SK-N-SH (cell line): ENCODE measurements around the gene SFMBT2. TPM values are rescaled to one million over a fixed set of nuclear protein-coding genes. Genes with fewer than 3 reads are reported as not detected.

Source experiments
- CTCF ChIA-PET: fragments of 300-600, 350-600 bp; formaldehyde crosslinking; extraction: SDS; loops from one replicate; lab custom pipeline; 2021; lab: Yijun Ruan, JAX
- POLR2A ChIA-PET: fragments of 350-600 bp; sonication (Branson Sonifier 250); formaldehyde crosslinking; extraction: SDS; loops from one replicate; lab custom pipeline; 2020; ENCODE audit warnings: antibody characterized with exemption, inconsistent platforms; lab: Yijun Ruan, JAX
- DNase-seq: peaks from one replicate; pipeline ENCODE4 v3.0.0; 2012
- H2AFZ ChIP-seq: fragments of 200-600 bp; sonication (generic); 2 replicates; pipeline ENCODE4 v1.8.1; 2016; ENCODE audit warnings: antibody characterized with exemption, mild to moderate bottlenecking, low read depth
- H3F3A ChIP-seq: fragments of 200-600 bp; sonication (generic); replicated peaks from 2 replicates; pipeline ENCODE3; 2016; ENCODE audit warnings: antibody characterized with exemption, mild to moderate bottlenecking; ENCODE audit not compliant: insufficient read depth
- H3K27ac ChIP-seq, 2 experiments: fragments of 200-500 bp in 1 of 2; fragments of 200-600 bp in 1 of 2; sonication (Bioruptor generic) in 1 of 2; sonication (generic), shearing (Covaris generic) in 1 of 2; 2 replicates each; pipeline versions ENCODE4 v1.5.1 to v1.6.1; 2014 to 2016; ENCODE audit warnings: low read depth in 2 of 2, inconsistent platforms in 1 of 2, low read length in 1 of 2, mild to moderate bottlenecking in 1 of 2, mixed read lengths in 1 of 2
- H3K27me3 ChIP-seq: fragments of 200-600 bp; sonication (generic), shearing (Covaris generic); 2 replicates; pipeline ENCODE4 v1.6.1; 2016; ENCODE audit warnings: mixed run types; ENCODE audit not compliant: insufficient read depth
- H3K36me3 ChIP-seq, 2 experiments: fragments of 200-500 bp in 1 of 2; fragments of 200-600 bp in 1 of 2; sonication (Bioruptor generic) in 1 of 2; sonication (generic) in 1 of 2; replicated peaks in 1 of 2; 2 replicates each; pipeline versions ENCODE3 to v1.5.1; 2014 to 2016; ENCODE audit warnings: low read length in 1 of 2, mild to moderate bottlenecking in 1 of 2; ENCODE audit not compliant: insufficient read depth in 2 of 2, control insufficient read depth in 1 of 2
- H3K4me1 ChIP-seq, 2 experiments: fragments of 200-500 bp in 1 of 2; fragments of 200-600 bp in 1 of 2; sonication (Bioruptor generic) in 1 of 2; sonication (generic), shearing (Covaris generic) in 1 of 2; 2 replicates each; pipeline versions ENCODE4 v1.5.1 to v1.6.1; 2014 to 2016; ENCODE audit warnings: low read depth in 1 of 2, low read length in 1 of 2, mixed run types in 1 of 2; ENCODE audit not compliant: insufficient read depth in 2 of 2, control insufficient read depth in 1 of 2
- H3K4me2 ChIP-seq: fragments of 200-600 bp; sonication (generic), shearing (Covaris generic); 2 replicates; pipeline ENCODE4 v1.6.1; 2017; ENCODE audit warnings: mixed run types
- H3K4me3 ChIP-seq, 2 experiments: fragments of 200-500 bp in 1 of 2; fragments of 200-600 bp in 1 of 2; sonication (Bioruptor generic) in 1 of 2; sonication (generic), shearing (Covaris generic) in 1 of 2; 2 replicates each; pipeline versions ENCODE4 v1.5.1 to v1.8.1; 2014 to 2016; ENCODE audit warnings: low read depth in 2 of 2, inconsistent platforms in 1 of 2, low read length in 1 of 2, mild to moderate bottlenecking in 1 of 2, mixed read lengths in 1 of 2, moderate library complexity in 1 of 2
- H3K79me2 ChIP-seq: fragments of 200-600 bp; sonication (generic); 2 replicates; pipeline ENCODE4 v1.8.1; 2017; ENCODE audit warnings: mild to moderate bottlenecking; ENCODE audit not compliant: insufficient read depth
- H3K9ac ChIP-seq: fragments of 200-600 bp; sonication (generic); 2 replicates; pipeline ENCODE4 v1.6.1; 2017; ENCODE audit warnings: mixed run types
- H3K9me2 ChIP-seq: fragments of 200-600 bp; sonication (generic); 2 replicates; pipeline ENCODE4 v1.6.1; 2017; ENCODE audit warnings: mixed run types
- H3K9me3 ChIP-seq: fragments of 200-600 bp; sonication (generic); 2 replicates; pipeline ENCODE4 v1.6.1; 2017; ENCODE audit warnings: mixed run types, mild to moderate bottlenecking, moderate library complexity
- H4K20me1 ChIP-seq: fragments of 200-600 bp; sonication (generic); 2 replicates; pipeline ENCODE4 v1.6.1; 2017; ENCODE audit warnings: mild to moderate bottlenecking, mixed run types; ENCODE audit not compliant: insufficient read depth
- EP300 ChIP-seq, 2 experiments: IDR thresholded peaks; 2 replicates each; pipeline versions ENCODE4 v1.4.0 to v1.6.1; 2012; ENCODE audit warnings: borderline replicate concordance in 1 of 2, low read depth in 1 of 2, low read length in 1 of 2
- EZH2phosphoT487 ChIP-seq: fragments of 200-600 bp; sonication (generic); IDR thresholded peaks from 2 replicates; pipeline ENCODE4 v1.6.1; 2017; ENCODE audit warnings: low read depth, mixed run types, mild to moderate bottlenecking, antibody characterized with exemption, moderate library complexity, borderline replicate concordance
- FOSL2 ChIP-seq: IDR thresholded peaks from 2 replicates; pipeline ENCODE4 v1.4.0; 2012; ENCODE audit warnings: low read depth, mild to moderate bottlenecking, moderate library complexity, borderline replicate concordance
- FOXM1 ChIP-seq: IDR thresholded peaks from 2 replicates; pipeline ENCODE4 v1.4.0; 2012; ENCODE audit warnings: low read depth, mild to moderate bottlenecking
- GABPA ChIP-seq: IDR thresholded peaks from 2 replicates; pipeline ENCODE4 v1.4.0; 2012; ENCODE audit warnings: low read depth, mild to moderate bottlenecking
- JUND ChIP-seq: IDR thresholded peaks from 2 replicates; pipeline ENCODE4 v1.4.0; 2012
- MEF2A ChIP-seq: IDR thresholded peaks from 2 replicates; pipeline ENCODE4 v1.4.0; 2012; ENCODE audit warnings: low read depth, borderline replicate concordance
- MXI1 ChIP-seq: IDR thresholded peaks from 2 replicates; pipeline ENCODE4 v1.6.1; 2012; ENCODE audit warnings: mild to moderate bottlenecking, low read depth, low read length, improper control_type of control experiment
- NRF1 ChIP-seq: IDR thresholded peaks from 2 replicates; pipeline ENCODE4 v1.6.1; 2012; ENCODE audit warnings: low read depth, mild to moderate bottlenecking, low read length
- RAD21 ChIP-seq: IDR thresholded peaks from 2 replicates; pipeline ENCODE4 v1.6.1; 2012; ENCODE audit warnings: mild to moderate bottlenecking, low read length
- SIN3A ChIP-seq: IDR thresholded peaks from 2 replicates; pipeline ENCODE4 v1.6.1; 2012; ENCODE audit warnings: low read depth, mild to moderate bottlenecking, low read length, moderate library complexity, borderline replicate concordance
- TAF1 ChIP-seq: IDR thresholded peaks from 2 replicates; pipeline ENCODE4 v1.6.1; 2012; ENCODE audit warnings: low read depth, mild to moderate bottlenecking, low read length, moderate library complexity, borderline replicate concordance
- TEAD4 ChIP-seq: IDR thresholded peaks from 2 replicates; pipeline ENCODE4 v1.4.0; 2012; ENCODE audit warnings: mild to moderate bottlenecking, borderline replicate concordance; ENCODE audit not compliant: insufficient read depth
- WGBS: methylation state at CpG from one replicate; pipeline ENCODE4 v1.1.6; 2017; ENCODE audit warnings: low lambda C conversion rate; 5-methylcytosine and 5-hydroxymethylcytosine counted together
- polyA plus RNA-seq, 3 experiments: library from polyadenylated mRNA; depleted of rRNA; stranded (reverse); fragments of >200 nt; gene quantifications; 2 replicates each; pipeline ENCODE4 v1.2.3, GENCODE V29; 2012
- TF ChIP-seq, protein P1 (sequence below): fragments of 150-350 bp; IDR thresholded peaks from 2 replicates; pipeline ENCODE4 v1.6.1; 2017; ENCODE audit warnings: antibody characterized with exemption, low read length, low read depth, borderline replicate concordance
- TF ChIP-seq, protein P2 (sequence below): IDR thresholded peaks from 2 replicates; pipeline ENCODE4 v1.4.0; 2012; ENCODE audit warnings: low read depth, borderline replicate concordance
- TF ChIP-seq, protein P3 (sequence below): fragments of 150-350 bp; IDR thresholded peaks from 2 replicates; pipeline ENCODE4 v1.6.1; 2016; ENCODE audit warnings: mild to moderate bottlenecking, low read depth, low read length

SFMBT2 gene
- polyA plus RNA-seq, 1 of the 3 experiments (the other 2 are of a cell fraction): 0.20 TPM

DNA sequence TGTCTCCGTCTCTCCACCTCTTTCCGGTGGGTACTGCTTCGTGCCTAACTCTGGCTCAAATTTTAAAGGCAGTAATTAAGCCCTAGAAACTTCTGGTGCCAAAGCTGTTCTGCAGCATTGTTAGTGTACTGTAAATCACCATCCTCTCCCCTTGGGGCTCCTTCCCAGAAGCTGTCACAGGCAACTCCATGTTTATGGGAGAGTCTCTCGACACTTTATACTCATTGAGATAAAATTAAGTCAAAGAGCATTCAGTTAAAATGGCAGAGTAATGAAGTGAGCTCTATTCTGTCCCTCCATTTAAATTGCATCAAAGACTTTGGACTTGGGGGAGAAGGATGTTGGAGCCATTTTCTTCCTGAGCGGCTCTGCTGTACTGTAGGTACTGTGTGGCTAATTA is 274.8 kb downstream of the SFMBT2 start:
- no peak for DNase-seq
- H3K36me3 ChIP-seq: no peaks in the 10 kb centered on the region
- H3K9ac ChIP-seq: no peak overlapping the region
- CTCF ChIA-PET: interaction anchor here (4.1 kb wide), 1 partner anchor 14 kb away, joined by 27 read pairs; no protein-coding TSS in a partner anchor
- H3K9me2 ChIP-seq: no peaks in the 10 kb centered on the region
- no peaks in the 10 kb centered on the region for H3K4me1 ChIP-seq
- H4K20me1 ChIP-seq: no peaks in the 10 kb centered on the region
- no peak overlapping the region for H3K27ac ChIP-seq
- H3K4me3 ChIP-seq: no peak overlapping the region
- no peaks in the 10 kb centered on the region for H3K79me2 ChIP-seq
- H3F3A ChIP-seq: no peaks in the 10 kb centered on the region
- TF ChIP-seq EP300 (IDR thresholded peaks at IDR 0.05; ENCODE audit: borderline replicate concordance in 1 of 2, low read depth in 1 of 2, low read length in 1 of 2) (no peak), TAF1 (no peak), FOSL2 (no peak), GABPA (no peak), MXI1 (no peak), MEF2A (no peak), NRF1 (no peak), TEAD4 (no peak), EZH2phosphoT487 (no peak), JUND (no peak), RAD21 (no peak), FOXM1 (no peak), SIN3A (no peak)
- TF ChIP-seq, protein P1, sequence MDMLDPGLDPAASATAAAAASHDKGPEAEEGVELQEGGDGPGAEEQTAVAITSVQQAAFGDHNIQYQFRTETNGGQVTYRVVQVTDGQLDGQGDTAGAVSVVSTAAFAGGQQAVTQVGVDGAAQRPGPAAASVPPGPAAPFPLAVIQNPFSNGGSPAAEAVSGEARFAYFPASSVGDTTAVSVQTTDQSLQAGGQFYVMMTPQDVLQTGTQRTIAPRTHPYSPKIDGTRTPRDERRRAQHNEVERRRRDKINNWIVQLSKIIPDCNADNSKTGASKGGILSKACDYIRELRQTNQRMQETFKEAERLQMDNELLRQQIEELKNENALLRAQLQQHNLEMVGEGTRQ: no peak
- TF ChIP-seq, protein P2, sequence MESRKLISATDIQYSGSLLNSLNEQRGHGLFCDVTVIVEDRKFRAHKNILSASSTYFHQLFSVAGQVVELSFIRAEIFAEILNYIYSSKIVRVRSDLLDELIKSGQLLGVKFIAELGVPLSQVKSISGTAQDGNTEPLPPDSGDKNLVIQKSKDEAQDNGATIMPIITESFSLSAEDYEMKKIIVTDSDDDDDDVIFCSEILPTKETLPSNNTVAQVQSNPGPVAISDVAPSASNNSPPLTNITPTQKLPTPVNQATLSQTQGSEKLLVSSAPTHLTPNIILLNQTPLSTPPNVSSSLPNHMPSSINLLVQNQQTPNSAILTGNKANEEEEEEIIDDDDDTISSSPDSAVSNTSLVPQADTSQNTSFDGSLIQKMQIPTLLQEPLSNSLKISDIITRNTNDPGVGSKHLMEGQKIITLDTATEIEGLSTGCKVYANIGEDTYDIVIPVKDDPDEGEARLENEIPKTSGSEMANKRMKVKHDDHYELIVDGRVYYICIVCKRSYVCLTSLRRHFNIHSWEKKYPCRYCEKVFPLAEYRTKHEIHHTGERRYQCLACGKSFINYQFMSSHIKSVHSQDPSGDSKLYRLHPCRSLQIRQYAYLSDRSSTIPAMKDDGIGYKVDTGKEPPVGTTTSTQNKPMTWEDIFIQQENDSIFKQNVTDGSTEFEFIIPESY: no peak
- TF ChIP-seq, protein P3, sequence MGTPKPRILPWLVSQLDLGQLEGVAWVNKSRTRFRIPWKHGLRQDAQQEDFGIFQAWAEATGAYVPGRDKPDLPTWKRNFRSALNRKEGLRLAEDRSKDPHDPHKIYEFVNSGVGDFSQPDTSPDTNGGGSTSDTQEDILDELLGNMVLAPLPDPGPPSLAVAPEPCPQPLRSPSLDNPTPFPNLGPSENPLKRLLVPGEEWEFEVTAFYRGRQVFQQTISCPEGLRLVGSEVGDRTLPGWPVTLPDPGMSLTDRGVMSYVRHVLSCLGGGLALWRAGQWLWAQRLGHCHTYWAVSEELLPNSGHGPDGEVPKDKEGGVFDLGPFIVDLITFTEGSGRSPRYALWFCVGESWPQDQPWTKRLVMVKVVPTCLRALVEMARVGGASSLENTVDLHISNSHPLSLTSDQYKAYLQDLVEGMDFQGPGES: no peak
- TF ChIP-seq, all 33 proteins: peak for 0
- H3K27me3 ChIP-seq: no peaks in the 10 kb centered on the region
- no peak overlapping the region for H2AFZ ChIP-seq
- no peaks in the 10 kb centered on the region for H3K9me3 ChIP-seq
- H3K4me2 ChIP-seq: no peak overlapping the region
- WGBS: 21% methylated on average over 5 of the region's 5 CpGs
- POLR2A ChIA-PET: no interaction called here
